GM19438 (cell line): ENCODE results near the gene VILL.
"Not testable (repeated sequence)": the region's sequence is repeated elsewhere in the genome, so short reads cannot be mapped to it uniquely, and the experiment has no call there.

Source experiments
- ATAC-seq: cut with Tn5 transposase; IDR thresholded peaks from one replicate; pipeline ENCODE4 v1.9.1; 2021; ENCODE audit warnings: low read depth; ENCODE audit not compliant: unreplicated experiment

VILL gene

DNA sequence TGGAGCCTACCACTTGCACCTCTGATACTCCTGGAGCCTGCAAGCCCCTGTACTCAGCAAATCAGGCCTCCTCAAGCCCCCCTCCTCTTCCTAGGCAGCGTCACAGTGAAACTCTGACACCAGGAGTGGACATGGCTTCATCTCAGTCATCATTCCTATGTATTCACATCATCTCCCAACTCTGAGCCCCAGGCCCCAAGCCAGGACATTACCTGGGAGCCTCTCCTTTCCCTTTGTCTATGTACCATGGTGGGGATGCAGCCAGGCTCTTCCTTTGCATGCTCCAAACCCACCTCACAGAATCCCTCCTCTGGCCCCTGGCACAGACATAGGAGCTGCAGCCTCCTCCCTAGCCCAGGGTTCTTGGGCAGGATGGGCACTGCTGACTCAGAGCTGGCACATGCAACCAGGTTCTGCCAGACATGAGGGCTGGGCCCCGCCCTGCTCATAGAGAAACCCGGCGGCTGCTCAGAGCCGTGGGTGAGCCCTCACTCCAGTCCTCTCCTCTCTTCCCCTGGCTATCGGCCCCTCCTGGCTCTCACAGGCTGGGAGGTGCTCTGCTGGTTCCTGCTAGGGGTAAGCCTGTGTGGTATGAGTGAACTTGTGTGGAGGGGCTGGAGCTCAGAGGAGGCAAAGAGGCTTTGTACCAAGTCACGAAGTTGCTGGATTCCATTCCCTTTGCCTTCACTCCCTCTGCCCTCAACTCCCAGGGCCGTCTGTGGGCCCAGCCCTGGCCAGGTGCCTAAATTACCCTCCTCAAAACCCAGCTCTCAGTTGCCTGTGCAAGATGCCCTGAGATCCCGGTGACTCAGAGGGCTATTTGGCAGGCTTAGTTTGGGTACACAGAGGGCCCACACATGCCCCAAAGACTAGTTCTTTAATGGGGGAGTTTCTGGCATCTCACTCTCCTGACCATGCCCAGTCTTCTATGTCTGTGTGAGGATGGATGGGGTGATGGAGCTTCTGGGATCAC lies 40.7 kb downstream of the VILL start:
- ATAC-seq: no peak

DNA sequence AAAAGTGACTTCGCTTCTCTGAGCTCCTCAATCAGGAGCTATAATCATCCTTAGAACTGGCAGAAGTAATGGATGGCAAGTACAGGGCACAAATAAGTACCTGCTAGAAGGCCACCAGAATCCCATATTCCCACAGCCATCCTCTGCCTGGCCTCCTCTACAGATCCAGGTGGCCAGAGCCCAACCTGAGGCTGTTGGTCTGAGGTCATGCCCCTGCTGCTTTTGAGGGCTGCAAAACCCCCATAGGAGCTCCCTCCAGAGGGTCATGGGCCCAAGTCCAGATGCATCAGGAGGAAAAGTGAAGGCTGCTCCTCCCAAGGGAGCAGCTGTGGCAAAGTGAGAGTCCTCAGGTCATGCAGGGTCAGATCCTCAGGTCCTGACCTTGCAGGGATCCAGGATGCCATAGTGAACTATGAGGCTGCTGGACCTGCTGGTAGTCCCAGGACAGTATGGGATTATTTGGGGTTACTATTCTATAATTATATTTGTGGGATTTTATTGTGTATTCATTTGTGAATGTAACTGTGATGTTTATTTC lies 41.8 kb downstream of the VILL start:
- no peak for ATAC-seq

DNA sequence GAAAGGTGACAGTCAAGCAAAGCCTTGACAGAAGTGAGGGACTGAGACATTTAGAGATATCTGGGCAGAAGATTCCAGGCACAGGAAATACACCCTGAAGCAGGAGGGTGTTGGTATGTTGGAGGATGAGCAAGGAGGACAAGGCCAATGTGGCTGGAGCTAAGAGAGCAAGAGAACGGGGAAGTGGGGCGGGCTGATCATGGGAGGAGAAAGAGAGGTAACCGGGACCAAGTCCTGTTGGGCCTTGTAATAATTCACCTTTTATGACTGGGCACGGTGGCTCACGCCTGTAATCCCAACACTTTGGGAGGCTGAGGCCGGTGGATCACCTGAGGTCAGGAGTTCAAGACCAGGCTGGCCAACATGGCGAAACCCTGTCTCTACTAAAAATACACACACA lies 43.0 kb downstream of the VILL start:
- ATAC-seq: not testable (repeated sequence)

DNA sequence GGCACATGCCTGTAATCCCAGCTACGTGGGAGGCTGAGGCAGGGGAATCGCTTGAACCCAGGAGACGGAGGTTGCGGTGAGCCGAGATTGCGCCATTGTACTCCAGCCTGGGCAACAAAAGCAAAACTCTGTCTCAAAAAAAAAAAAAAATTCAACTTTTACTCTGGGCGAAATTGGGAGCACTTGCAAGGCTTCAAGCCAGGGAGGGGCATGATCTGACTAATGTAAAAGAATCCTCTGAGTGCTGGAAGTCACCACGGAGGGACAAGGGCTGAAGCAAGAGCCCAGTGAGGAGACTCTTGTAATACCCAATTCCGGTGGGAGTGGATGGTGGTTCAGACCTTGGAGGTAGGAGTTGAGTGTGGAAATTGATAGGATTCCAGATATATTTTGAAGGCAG lies 43.7 kb downstream of the VILL start:
- ATAC-seq: not testable (repeated sequence)

DNA sequence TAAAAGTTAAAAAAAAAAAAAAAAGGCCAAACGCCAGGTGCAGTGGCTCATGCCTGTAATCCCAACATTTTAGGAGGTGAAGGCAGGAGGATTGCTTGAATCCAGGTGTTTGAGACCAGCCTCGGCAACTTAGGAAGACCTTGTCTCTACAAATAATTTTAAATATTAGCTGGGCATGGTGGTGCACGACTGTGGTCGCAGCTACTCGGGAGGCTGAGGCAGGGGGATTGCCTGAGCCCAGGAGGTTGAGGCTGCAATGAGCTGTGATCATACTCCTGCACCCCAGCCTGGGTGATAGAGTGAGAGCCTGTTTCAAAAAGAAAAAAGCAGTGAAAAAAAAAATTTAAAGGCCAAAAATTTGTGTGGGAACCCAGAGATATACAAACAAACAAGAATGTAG lies 45.7 kb downstream of the VILL start:
- no peak for ATAC-seq

DNA sequence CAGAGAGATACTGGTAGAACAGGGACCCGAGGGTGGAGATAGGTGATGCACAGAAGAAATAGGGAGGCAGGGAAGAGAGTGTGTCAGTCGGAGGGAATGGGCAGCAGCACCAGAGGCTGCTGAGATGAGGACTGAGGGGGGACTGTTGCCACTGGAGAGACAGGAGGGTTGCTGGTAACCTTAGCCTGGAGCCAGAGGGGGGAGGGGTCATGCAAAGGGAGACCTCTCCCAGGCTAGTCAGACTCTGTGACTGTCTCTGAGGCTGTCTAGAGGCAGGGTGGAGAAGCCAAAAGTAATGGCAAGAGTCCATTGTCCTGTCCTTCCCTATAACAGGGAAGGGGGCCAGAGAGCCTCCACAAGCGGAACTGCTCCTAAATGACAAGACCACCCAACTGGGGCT lies 46.3 kb downstream of the VILL start:
- no peak for ATAC-seq

DNA sequence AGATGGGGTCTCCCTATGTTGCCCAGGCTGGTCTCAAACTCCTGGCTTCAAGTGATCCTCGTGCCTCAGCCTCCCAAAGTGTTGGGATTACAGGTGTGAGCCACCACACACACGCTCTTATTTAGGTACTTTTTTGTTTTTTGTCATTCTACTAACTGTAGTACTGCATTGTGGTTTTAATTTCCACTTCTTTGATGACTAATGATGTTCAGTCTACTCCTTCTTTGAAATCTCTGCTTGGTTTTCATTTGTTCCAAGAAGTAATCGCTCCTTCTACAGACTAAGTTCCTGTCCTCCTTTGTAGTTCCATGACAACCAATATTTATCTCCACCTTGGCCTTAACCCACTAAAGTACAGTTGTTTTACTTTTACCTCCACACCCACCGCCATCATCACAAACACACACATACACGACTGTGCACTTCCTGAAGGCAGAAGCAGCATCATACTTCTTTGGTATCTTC lies 47.9 kb downstream of the VILL start:
- no peak for ATAC-seq

DNA sequence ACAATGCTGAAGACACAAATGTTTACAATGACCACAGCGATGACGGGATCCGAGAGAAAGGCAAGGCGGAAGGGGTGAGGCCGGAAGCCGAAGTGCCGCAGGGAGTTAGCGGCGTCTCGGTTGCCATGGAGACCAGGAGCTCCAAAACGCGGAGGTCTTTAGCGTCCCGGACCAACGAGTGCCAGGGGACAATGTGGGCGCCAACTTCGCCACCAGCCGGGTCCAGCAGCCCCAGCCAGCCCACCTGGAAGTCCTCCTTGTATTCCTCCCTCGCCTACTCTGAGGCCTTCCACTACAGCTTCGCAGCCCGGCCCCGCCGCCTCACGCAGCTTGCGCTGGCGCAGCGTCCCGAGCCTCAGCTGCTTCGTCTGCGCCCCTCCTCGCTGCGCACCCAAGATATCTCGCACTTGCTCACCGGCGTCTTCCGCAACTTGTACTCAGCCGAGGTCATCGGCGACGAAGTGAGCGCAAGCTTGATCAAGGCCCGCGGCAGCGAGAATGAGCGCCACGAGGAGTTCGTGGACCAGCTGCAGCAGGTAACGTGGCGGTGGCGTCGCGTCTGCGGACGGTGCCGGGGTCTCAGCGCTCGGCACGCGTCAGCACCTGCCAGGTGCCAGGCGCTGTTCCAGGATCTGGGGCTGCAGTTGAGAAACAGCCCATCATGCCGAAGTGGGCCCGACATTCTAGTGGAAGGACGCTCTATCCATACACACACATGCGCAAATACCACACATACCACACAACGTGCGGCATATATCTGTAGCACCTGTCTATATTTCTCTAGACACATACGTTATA lies 48.7 kb downstream of the VILL start, which contains the start of gene DLEC1:
TSS of gene DLEC1 (plus strand) at position 108 of the 798 bp plus-strand sequence. CDS start at position 126, 18 bp downstream.
- ATAC-seq: peak; percentile 86

DNA sequence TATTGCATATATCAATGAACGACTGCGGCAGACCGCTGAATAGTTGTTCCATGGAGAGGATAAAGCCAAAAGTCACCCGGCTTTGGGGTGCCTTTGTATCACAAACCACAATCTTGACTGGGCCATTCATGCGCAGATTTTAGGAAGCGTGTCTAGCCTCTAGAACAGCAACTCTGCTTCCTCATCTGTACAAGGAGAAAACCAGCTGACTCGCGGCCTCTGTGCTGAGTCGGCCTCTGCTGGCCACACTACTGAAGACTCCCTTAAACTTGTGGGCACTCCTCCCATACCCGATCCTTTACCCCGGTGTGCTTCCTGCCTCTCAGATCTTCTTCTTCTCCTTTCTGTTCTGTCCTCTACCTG lies 49.3 kb downstream of the VILL start:
- ATAC-seq: peak; percentile 66

DNA sequence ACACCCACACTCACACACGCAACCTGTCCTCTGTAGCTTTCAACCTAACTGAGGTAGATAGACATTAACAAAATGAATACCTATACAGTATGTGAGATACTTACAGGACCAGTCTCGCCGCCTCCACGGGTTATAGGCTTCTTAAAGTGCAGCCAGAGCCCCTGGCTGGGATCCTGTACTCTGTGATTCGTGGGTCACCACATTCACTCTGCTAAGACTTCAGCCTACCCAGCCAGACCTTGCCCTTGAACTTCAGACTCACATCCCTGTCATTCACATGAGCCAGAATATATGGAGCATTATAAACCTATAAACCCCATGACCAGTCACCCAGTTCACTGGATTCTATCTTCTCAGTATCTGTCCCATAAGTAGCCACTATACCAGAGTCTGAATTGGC lies 49.8 kb downstream of the VILL start:
- ATAC-seq: no peak

DNA sequence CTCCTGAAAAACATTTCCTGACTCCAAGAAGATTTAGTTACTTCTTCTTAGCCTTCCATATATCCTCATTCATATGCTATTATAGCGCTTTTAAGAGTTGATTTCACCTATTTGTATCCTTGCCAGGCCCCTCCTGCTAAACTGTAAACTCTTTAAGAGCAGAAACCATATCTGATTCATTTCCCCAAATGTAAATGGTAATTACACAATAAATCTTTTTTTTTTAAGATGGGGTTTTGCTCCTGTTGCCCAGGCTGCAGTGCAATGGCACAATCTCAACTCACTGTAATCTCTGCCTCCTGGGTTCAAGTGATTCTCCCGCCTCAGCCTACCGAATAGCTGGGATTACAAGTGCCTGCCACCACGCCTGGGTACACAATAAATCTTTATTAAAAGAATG lies 52.9 kb downstream of the VILL start:
- no peak for ATAC-seq

DNA sequence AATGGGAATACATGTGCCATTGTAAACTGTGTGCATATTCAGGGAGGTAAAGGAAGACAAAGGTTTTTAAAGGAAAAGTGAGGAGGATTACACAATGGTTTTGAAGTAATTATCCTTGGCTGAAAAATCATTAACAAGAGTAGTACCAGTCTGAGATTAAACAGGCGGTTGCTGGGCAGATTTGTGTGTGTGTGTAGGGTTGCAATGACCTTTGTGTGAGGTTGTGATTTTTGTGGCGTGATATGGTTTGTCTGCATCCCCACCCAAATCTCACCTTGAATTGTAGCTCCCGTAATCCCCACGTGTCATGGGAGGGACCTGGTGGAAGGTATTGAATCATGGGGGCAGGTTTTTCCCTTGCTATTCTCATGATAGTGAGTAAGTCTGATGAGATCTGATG lies 55.4 kb downstream of the VILL start:
- no peak for ATAC-seq

DNA sequence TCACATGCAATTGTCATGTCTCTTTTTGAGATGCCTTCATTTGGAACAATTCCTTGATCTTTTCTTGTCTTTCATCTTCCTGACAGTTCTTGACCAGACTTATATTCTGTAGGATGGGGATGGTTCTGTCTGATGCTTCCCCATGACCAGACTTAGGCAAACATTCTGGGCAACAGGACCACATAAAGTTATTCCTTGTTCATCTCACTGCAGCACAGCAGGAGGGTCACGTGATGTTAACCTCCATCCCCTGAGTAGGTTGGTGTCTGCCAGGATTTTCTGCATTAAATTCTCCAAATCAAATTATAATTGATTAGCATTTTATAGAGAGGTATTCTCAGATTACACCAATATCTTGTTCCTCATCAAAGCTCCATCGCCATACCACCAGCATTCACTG lies 56.2 kb downstream of the VILL start:
- ATAC-seq: no peak

DNA sequence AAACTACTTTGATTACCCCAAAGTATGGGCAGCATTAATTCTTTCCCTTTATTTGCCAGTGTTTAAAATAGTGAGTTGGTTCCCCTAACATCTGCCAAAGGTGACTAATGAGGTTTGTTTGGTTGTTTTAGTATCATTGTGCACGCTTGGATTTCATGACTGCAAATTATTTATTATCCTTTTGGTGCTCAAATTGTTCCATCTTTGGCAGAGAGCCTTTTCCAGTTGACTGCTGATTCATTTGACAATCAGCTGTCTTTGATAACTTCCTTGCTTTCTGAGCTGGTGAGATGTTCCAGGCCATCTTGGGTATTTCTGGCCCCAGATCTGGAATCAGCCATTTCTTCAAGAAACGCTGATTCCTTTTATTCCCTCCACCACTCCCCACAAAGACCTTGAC lies 57.3 kb downstream of the VILL start:
- ATAC-seq: no peak

DNA sequence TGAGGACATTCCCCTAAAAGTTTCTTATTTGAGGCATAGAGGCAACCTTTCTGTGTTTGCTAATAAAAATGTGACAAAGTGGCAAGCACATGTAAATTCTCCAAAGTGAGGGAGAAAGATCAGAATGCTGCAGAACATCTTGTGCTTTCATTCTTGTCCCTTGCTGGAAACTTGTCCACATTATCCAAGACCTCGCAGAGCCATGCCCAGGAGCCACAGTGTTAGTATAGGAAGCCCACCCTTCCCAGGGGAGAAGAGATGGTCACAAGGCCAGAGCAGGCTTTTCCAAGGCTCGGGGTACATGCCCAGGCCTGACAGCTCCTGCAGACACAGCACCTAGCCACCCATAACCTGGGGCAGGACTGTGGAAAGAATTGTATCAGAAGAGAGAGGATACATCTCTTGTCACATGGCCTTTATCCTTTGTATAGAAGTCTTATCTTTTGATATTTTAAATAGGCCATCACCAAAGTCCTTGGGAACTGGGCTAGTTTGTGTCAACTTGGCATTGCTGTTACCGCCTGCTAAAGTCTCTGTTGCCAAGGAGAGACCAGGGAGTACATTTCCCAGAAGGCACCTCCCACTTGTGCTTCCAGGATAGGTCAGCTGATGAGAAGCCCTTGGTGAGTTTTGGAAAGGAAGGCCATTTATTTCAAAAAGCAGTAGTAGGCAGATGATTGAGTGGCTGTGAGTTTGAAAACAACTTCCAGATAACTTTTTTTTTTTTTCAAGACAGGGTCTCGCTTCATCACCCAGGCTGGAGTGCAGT lies 59.0 kb downstream of the VILL start:
- ATAC-seq: no peak

DNA sequence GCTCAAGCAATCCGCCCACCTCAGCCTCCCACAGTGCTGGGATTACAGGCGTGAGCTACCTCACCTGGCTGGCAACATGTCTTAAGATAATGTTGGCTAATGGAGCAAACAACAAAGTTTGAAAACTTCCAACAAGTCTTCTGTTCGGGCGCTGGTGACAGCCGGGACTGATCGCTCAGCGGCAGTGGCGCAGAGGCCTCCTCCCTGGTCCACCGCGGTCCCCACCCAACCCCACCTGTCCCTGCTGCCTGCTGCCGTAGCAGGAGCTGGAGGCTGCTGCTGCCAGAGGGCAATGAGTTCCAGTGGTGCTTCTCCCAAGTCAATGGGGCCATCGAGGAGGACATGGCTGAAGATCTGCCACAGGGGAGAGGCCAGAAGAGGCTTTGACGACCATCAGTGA lies 60.5 kb downstream of the VILL start:
- no peak for ATAC-seq

DNA sequence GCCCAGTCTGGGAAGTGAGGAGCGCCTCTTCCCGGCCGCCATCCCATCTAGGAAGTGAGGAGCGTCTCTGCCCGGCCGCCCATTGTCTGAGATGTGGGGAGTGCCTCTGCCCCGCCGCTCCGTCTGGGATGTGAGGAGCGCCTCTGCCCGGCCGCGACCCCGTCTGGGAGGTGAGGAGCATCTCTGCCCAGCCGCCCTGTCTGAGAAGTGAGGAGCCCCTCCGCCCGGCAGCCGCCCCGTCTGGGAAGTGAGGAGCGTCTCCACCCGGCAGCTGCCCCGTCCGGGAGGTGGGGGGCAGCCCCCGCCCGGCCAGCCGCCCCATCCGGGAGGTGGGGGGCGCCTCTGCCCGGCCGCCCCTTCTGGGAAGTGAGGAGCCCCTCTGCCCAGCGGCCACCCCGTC lies 62.7 kb downstream of the VILL start:
- not testable (repeated sequence) for ATAC-seq

DNA sequence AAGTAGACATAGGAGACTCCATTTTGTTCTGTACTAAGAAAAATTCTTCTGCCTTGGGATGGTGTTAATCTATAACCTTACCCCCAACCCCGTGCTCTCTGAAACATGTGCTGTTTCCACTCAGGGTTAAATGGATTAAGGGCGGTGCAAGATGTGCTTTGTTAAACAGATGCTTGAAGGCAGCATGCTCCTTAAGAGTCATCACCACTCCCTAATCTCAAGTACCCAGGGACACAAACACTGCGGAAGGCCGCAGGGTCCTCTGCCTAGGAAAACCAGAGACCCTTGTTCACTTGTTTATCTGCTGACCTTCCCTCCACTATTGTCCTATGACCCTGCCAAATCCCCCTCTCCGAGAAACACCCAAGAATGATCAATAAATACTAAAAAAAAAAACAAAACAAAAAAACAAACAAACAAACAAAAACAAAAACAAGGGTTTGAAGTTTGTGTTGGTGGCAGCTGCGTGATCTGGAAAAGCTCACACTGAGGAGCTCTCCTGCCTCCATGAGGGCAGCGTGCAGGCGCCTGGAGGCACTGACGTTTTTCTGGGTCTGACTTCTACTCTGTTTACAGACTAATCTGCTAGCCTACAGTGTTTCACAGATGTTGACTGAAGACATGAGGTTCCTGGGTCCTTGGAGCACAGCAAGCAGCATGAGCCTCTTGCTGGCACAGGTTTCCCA lies 63.4 kb downstream of the VILL start:
- not testable (repeated sequence) for ATAC-seq

DNA sequence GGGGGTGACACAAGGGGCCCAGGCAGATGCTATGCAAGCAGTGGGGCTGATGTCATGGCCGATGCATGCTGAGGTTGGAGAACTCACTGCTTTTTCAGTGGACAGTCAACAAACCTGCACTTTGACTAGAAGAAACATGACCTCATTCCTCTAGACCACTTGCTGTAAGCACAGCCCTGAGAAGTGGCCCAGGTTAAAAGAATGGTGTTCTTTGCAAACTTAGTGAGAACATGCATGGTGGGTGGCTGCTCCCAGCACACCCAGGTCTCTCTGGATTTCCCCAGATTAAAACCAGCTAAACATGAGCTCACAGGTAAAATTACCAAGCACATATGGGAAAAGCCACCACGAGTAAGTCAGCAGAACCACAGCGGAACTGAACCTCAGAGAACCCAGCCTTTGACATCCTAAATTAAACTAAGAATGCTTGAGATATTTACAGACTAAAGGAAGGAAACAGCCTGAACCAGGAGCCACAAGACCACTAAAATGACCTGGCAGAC lies 64.0 kb downstream of the VILL start:
- no peak for ATAC-seq
